ENCODE data around the gene NUP50.

GRCh38 chr22:45127866-45128265, 35.9 kb upstream of the NUP50 start:
- no peak for TF ChIP-seq CTCF (IDR thresholded peaks at IDR 0.05)
- TF ChIP-seq EZH2 (IDR thresholded peaks at IDR 0.05; ENCODE audit: borderline replicate concordance, insufficient read depth, low read depth, low read length, poor library complexity, severe bottlenecking) = no peak
